Cardiac septum (tissue), 1 donor: ENCODE results near the gene DLX3. TPM values are rescaled to one million over a fixed set of nuclear protein-coding genes. Genes with fewer than 3 reads are reported as not detected.

Source experiments
- DNase-seq: peaks from one replicate; pipeline ENCODE4 v3.0.0-alpha.2; 2020; ENCODE audit warnings: low spot score
- intact Hi-C: fragments of 100-400 bp; cut with DNase I; formaldehyde crosslinking; loops from one replicate; pipeline ENCODE4 v1.14.0; 2022
- total RNA-seq: library from RNA; stranded (reverse); fragmentation: NEBNext Ultra II Directional; extraction: Animal tissue kit (Norgen Biotek cat#: 25700); gene quantifications from one replicate; pipeline ENCODE4 v1.2.1, GENCODE V29; 2021
- donor health status: DM: no; HTN: no; CAD: no.

DLX3 gene
- total RNA-seq, 1 donor from 2014 or later, result not detected

- intact Hi-C loops, result loop anchor here (5.0 to 10.0 kb wide), 2 partner anchors 42 to 290 kb away; partner anchors contain the start of gene SLC35B1
- peak; percentile 63 for DNase-seq
Measured at GRCh38 chr17:49994085-49995054, 654 bp downstream of the DLX3 start.

DNA sequence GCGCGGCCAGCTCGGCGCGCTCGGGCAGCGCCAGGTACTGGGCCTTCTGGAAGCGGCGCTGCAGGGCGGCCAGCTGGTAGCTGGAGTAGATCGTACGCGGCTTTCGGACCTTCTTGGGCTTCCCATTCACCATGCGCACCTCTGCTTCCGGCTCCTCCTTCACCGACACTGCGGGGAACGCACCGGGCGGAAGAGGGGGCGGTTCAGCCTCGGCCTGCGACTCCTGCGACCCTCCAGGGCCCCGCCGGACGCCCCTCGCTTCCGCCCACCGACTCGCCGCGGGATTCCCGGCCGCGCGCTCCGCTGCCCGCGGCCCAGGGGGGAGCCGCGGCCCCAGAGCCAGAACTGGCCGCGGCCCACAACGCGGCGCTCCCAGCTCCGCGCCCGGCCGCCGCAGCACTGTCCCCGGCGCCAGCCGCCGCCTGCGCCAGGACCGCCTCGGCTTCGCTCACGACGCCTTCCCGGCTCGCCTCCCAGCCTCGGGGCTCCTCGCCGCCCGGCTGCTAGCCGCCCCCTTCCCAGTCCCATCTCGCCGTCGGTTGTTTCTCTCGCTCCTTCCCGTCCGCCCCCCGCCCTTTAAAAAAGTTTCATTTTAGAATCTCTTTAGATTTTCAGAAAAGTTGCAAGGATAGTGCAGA, 1.5 kb downstream of the DLX3 start:
- intact Hi-C loops, result loop anchor here (5.0 to 10.0 kb wide), 2 partner anchors 41 to 289 kb away; partner anchors contain the start of gene SLC35B1
- DNase-seq, result peak; percentile 70

DNA sequence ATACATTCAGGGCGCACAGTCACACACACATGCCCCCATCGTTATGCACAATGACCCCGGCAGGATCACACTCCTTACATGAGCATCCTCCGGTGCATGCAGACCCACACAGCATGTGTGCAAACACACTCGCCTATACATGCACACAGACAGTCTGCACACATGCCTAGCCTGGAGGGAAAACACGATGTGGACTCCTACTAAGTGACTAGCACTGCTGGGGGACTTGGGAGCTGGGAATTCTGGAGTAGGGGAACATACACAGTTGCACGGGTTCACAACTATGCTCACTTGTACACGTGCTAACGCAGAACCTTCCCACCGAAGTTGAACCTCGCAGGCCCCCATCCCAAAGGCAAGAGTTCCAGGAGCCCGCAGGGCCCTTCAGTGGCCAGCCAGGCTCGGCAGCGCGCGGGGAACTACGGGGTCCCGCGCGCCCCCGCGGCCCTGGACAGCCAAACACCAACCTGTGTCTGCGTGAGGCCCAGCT, 2.0 kb downstream of the DLX3 start:
- DNase-seq, result no peak
- intact Hi-C loops, result loop anchor here (5.0 to 10.0 kb wide), 2 partner anchors 41 to 288 kb away; partner anchors contain the start of gene SLC35B1

DNA sequence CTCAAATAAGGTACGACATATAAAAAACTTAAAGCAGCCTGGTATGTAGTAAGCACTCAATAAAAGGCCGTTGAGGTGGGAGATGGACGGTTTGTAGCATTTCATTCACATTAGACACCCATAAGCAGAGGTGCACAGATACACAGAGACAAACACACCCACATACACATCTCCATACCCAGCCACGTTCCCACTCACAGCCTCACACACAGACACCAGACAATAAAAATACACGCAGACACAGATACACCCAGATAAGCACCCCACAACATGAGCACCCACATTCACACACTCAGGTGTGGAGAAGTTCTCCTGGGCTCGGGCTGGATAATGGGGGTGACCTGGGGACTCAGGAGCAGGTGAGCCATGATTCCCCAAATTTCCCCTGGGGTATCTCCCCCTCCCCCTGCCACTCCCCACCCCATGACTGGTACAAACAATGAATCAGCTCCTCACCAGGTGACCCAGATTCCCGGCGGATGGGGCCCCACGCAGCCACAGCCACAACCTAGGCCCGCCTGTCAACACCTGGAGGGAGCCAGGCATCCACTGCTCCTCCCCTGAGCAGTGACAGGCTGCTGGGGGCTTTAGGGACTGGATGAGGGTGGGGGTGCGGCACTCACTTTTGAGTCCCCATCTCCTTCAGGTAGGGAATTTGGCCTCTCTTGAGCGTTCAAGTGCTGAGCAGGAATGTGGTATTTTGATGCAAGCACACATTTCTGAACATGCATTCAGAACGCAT, 2.7 kb downstream of the DLX3 start:
- peak; percentile 57 for DNase-seq
- intact Hi-C loops, result loop anchor here (5.0 to 10.0 kb wide), 2 partner anchors 40 to 288 kb away; partner anchors contain the start of gene SLC35B1

- DNase-seq, result peak; percentile 66
- intact Hi-C loops, result loop anchor here (5.0 to 10.0 kb wide), 2 partner anchors 39 to 287 kb away; partner anchors contain the start of gene SLC35B1
Measured at GRCh38 chr17:49991409-49991808, 3.6 kb downstream of the DLX3 start.

DNA sequence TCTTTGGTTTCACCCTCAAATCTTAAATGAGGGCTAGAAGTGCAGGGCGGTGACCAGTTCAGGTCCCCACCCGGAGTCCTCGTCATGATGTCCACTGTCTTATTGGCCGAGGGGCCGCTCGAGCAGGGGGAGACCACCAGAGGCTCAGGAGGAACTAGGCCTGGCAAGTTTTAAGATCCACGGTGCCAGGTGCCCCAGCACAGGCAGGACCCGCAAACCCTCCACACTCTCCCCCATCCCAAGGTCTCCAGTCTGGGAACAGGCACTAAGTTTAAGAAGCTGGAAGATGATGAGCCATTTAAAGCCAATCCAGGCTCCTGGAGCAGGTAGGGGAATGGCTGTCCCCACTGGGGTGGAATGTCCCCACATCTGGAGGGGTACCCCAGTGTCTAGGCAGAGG, 4.1 kb downstream of the DLX3 start:
- intact Hi-C loops, result loop anchor here (5.0 to 10.0 kb wide), 2 partner anchors 39 to 286 kb away; partner anchors contain the start of gene SLC35B1
- peak; percentile 29 for DNase-seq

GRCh38 chr17:49990331-49990730, 4.7 kb downstream of the DLX3 start:
- DNase-seq, result peak; percentile 41
- intact Hi-C loops, result loop anchor here (5.0 to 10.0 kb wide), 2 partner anchors 38 to 286 kb away; partner anchors contain the start of gene SLC35B1

DNA sequence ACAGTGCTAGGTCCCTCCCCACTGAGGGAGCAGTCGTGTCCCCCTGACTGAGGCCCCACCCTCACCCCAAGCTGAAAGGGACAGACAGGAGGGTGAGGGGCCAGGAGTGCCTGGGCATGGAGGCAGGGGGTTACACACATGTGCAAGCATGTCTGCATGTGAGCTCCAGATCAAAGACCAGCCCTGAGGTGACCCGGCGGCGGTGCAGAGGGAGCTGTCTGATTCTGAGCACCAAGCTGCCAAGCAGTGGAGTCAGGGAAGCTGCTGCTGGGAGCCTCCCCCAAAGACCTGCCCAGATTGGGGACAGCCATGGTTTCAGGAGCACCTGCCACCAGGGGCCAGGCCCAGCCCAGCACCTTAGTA, 5.5 kb downstream of the DLX3 start:
- intact Hi-C loops, result no loop called here
- DNase-seq, result peak; percentile 69

GRCh38 chr17:49987681-49988441, 7.2 kb downstream of the DLX3 start:
- peak; percentile 62 for DNase-seq
- intact Hi-C loops, result no loop called here

- intact Hi-C loops, result no loop called here
- DNase-seq, result peak; percentile 14
Measured at GRCh38 chr17:49987290-49987585, 7.8 kb downstream of the DLX3 start.

GRCh38 chr17:49986396-49987289, 8.4 kb downstream of the DLX3 start:
- intact Hi-C loops, result no loop called here
- peak; percentile 43 for DNase-seq

GRCh38 chr17:49985310-49985990, 9.6 kb downstream of the DLX3 start:
- no peak for DNase-seq

DNA sequence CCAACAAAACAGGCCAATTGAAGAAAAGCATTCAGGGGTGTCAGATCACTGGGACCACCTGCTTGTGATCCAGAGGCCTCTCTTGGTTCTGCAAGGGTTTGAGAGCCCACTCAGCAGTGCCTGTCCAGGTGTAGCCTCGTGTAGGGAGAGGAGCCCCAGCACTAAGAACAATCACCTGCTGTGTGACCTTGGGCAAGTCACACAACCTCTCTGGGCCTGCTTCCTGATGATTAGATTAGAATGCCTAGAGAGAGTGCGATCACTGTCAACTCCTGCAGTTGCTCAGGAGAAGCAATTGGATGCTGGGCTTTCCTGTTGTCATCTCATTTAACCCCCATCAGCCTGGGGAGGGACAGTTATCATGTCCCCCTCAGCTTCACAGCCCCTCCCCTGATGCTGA, 10.2 kb downstream of the DLX3 start:
- intact Hi-C loops, result no loop called here

More at GRCh38 chr17:49985310-49985990, 9.6 kb downstream of the DLX3 start:
- intact Hi-C loops, result no loop called here

GRCh38 chr17:49984283-49984682, 10.7 kb downstream of the DLX3 start:
- intact Hi-C loops, result no loop called here
- no peak for DNase-seq

More for the DNA sequence above, 10.2 kb downstream of the DLX3 start:
- no peak for DNase-seq

GRCh38 chr17:49980703-49981197, 14.3 kb downstream of the DLX3 start:
- no peak for DNase-seq
- intact Hi-C loops, result no loop called here

DNA sequence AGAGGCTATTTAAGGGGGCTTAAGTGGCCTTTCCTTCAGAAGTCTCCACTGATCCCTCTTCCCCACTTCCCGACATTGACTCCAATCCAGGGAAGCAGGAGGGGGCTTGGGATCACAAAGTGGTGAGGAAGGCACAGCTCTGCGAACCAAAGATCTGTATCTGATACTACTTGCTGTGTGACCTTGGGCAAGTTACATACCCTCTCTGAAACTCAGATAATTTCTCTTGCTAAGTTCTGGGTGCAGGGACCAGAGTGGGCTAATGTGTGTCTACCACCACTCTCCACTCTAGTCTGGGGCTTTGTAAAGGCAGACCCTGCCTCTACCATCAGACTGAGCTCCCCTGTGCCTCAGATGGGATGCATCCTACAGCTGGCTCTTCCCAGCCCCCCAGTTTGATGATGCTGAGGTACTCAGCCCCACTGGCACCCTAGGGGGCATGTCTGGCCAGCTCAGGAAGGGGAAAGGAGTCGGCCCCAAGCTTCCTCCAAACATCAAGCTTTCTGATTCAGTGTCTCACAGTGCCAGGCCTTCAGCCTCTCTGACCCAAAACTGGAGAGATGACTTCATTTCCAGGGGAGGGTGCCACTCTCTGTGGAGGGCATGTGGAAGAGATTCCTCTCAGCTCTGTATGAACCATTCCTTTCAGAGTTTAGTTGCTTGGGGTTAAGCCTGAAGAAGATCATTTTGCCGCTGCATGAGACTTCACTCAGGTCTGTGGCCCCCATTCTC, 15.1 kb downstream of the DLX3 start:
- intact Hi-C loops, result no loop called here
- no peak for DNase-seq
